IMR-90 (cell line): ENCODE measurements around the gene TTI1. TPM values are rescaled to one million over a fixed set of nuclear protein-coding genes. Genes with fewer than 3 reads are reported as not detected.

Experiments used
- ATAC-seq: fragments of 200-7000 bp; cut with Tn5 transposase; 2 replicates; pipeline ENCODE4 v1.9.1; 2020; ENCODE audit warnings: low read depth, mild to moderate bottlenecking, moderate library complexity
- BruUV-seq: library from RNA; stranded (reverse); fragments of 400-500 nt; replicated peaks from 2 replicates; lab custom pipeline; 2021; lab: Mats Ljungman, UMichigan
- CTCF ChIA-PET: fragments of 300-600 bp; formaldehyde crosslinking; extraction: SDS; loops from one replicate; lab custom pipeline; 2021; ENCODE audit warnings: antibody characterized with exemption; lab: Yijun Ruan, JAX
- POLR2A ChIA-PET: fragments of 300-600 bp; sonication (Branson Sonifier 250); formaldehyde crosslinking; loops from one replicate; lab custom pipeline; 2022; ENCODE audit warnings: antibody characterized with exemption; ENCODE audit not compliant: unreplicated experiment; lab: Charles Lee
- DNase-seq: peaks from one replicate; pipeline ENCODE4 v3.0.0; 2013
- H2AFZ ChIP-seq: replicated peaks from 2 replicates; pipeline ENCODE3; 2013; ENCODE audit warnings: low read length, mild to moderate bottlenecking; ENCODE audit not compliant: poor library complexity
- H2AK5ac ChIP-seq: 2 replicates; pipeline ENCODE4 v1.6.1; 2013; ENCODE audit warnings: low read depth, low read length, inconsistent platforms
- H2AK9ac ChIP-seq: replicated peaks from 2 replicates; pipeline ENCODE3; 2013; ENCODE audit warnings: mild to moderate bottlenecking, low read depth, low read length, moderate library complexity; ENCODE audit not compliant: poor library complexity
- H2BK120ac ChIP-seq: 2 replicates; pipeline ENCODE4 v1.6.1; 2013; ENCODE audit warnings: low read depth, low read length, inconsistent platforms
- H2BK15ac ChIP-seq: 3 replicates; pipeline ENCODE4 v1.6.1; 2013; ENCODE audit warnings: low read depth, low read length, inconsistent platforms
- H2BK20ac ChIP-seq: 2 replicates; pipeline ENCODE4 v1.6.1; 2013; ENCODE audit warnings: low read depth, mild to moderate bottlenecking, inconsistent platforms, low read length, moderate library complexity
- H2BK5ac ChIP-seq: 2 replicates; pipeline ENCODE4 v1.6.1; 2013; ENCODE audit warnings: mild to moderate bottlenecking, low read depth, low read length, inconsistent platforms; ENCODE audit not compliant: poor library complexity, severe bottlenecking
- H3K14ac ChIP-seq: replicated peaks from 2 replicates; pipeline ENCODE4 v1.6.1; 2013; ENCODE audit warnings: low read depth, low read length, inconsistent platforms
- H3K18ac ChIP-seq: 2 replicates; pipeline ENCODE4 v1.6.1; 2013; ENCODE audit warnings: low read depth, low read length, control low read depth
- H3K23ac ChIP-seq: 2 replicates; pipeline ENCODE4 v1.6.1; 2013; ENCODE audit warnings: low read depth, low read length, inconsistent platforms
- H3K27ac ChIP-seq: 2 replicates; pipeline ENCODE4 v1.5.1; 2013; ENCODE audit warnings: mild to moderate bottlenecking, control low read depth, low read length; ENCODE audit not compliant: insufficient read depth
- H3K27me3 ChIP-seq: 2 replicates; pipeline ENCODE4 v1.6.1; 2013; ENCODE audit warnings: low read length; ENCODE audit not compliant: control insufficient read depth, insufficient read depth
- H3K36me3 ChIP-seq: 2 replicates; pipeline ENCODE4 v1.6.1; 2013; ENCODE audit warnings: low read length, mixed read lengths; ENCODE audit not compliant: control insufficient read depth, insufficient read depth
- H3K4ac ChIP-seq: 2 replicates; pipeline ENCODE4 v1.6.1; 2013; ENCODE audit warnings: low read depth, low read length, inconsistent platforms
- H3K4me1 ChIP-seq: 2 replicates; pipeline ENCODE4 v1.6.1; 2013; ENCODE audit warnings: low read length, mixed read lengths; ENCODE audit not compliant: control insufficient read depth, insufficient read depth
- H3K4me2 ChIP-seq: 2 replicates; pipeline ENCODE4 v1.6.1; 2013; ENCODE audit warnings: low read depth, mild to moderate bottlenecking, control low read depth, low read length, moderate library complexity
- H3K4me3 ChIP-seq: 2 replicates; pipeline ENCODE4 v1.5.1; 2013; ENCODE audit warnings: low read depth, mild to moderate bottlenecking, control low read depth, low read length, moderate library complexity; ENCODE audit not compliant: insufficient read depth
- H3K56ac ChIP-seq: 2 replicates; pipeline ENCODE4 v1.6.1; 2013; ENCODE audit warnings: low read length, inconsistent platforms; ENCODE audit not compliant: insufficient read depth; ENCODE audit errors: extremely low read depth
- H3K79me1 ChIP-seq, 2 experiments: 2 replicates each; pipeline ENCODE4 v1.6.1; 2013; ENCODE audit warnings: low read length in 2 of 2, inconsistent platforms in 1 of 2, low read depth in 1 of 2
- H3K9ac ChIP-seq: 2 replicates; pipeline ENCODE4 v1.6.1; 2013; ENCODE audit warnings: low read depth, low read length, control low read depth
- H3K9me1 ChIP-seq: 2 replicates; pipeline ENCODE4 v1.6.1; 2013; ENCODE audit warnings: low read length, inconsistent platforms; ENCODE audit not compliant: insufficient read depth
- H3K9me3 ChIP-seq: 2 replicates; pipeline ENCODE4 v1.6.1; 2013; ENCODE audit warnings: low read length; ENCODE audit not compliant: control insufficient read depth, insufficient read depth
- H4K20me1 ChIP-seq: 2 replicates; pipeline ENCODE4 v1.6.1; 2013; ENCODE audit warnings: low read length, inconsistent platforms; ENCODE audit not compliant: insufficient read depth
- H4K5ac ChIP-seq: 2 replicates; pipeline ENCODE4 v1.6.1; 2013; ENCODE audit warnings: mild to moderate bottlenecking, low read depth, low read length, control low read depth
- H4K8ac ChIP-seq, 2 experiments: 2 replicates each; pipeline ENCODE4 v1.6.1; 2013; ENCODE audit warnings: low read depth in 2 of 2, low read length in 2 of 2, control low read depth in 1 of 2, inconsistent platforms in 1 of 2
- H4K91ac ChIP-seq: 2 replicates; pipeline ENCODE4 v1.6.1; 2013; ENCODE audit warnings: low read depth, low read length, inconsistent platforms; ENCODE audit not compliant: insufficient read depth
- BHLHE40 ChIP-seq: fragments of 150-350 bp; IDR thresholded peaks from 2 replicates; pipeline ENCODE4 v1.6.1; 2016; ENCODE audit warnings: mild to moderate bottlenecking, low read depth, low read length
- CEBPB ChIP-seq: IDR thresholded peaks from 2 replicates; pipeline ENCODE4 v1.6.1; 2012; ENCODE audit warnings: low read depth, low read length, improper control_type of control experiment
- CHD1 ChIP-seq: IDR thresholded peaks from 2 replicates; pipeline ENCODE4 v1.6.1; 2012; ENCODE audit warnings: low read depth, low read length, improper control_type of control experiment
- FOS ChIP-seq: fragments of 150-350 bp; IDR thresholded peaks from 2 replicates; pipeline ENCODE4 v1.6.1; 2016; ENCODE audit warnings: low read depth, low read length
- MAFK ChIP-seq: IDR thresholded peaks from 2 replicates; pipeline ENCODE4 v1.6.1; 2012; ENCODE audit warnings: low read depth, low read length, improper control_type of control experiment
- MAZ ChIP-seq: IDR thresholded peaks from 2 replicates; pipeline ENCODE4 v1.6.1; 2012; ENCODE audit warnings: low read depth, mild to moderate bottlenecking, low read length, improper control_type of control experiment, moderate library complexity, borderline replicate concordance
- MXI1 ChIP-seq: IDR thresholded peaks from 2 replicates; pipeline ENCODE4 v1.6.1; 2012; ENCODE audit warnings: low read depth, mild to moderate bottlenecking, low read length, moderate library complexity, borderline replicate concordance
- RAD21 ChIP-seq: IDR thresholded peaks from 2 replicates; pipeline ENCODE4 v1.6.1; 2012; ENCODE audit warnings: low read length, improper control_type of control experiment
- RFX5 ChIP-seq: IDR thresholded peaks from 2 replicates; pipeline ENCODE4 v1.8.0; 2012; ENCODE audit warnings: low read depth, mild to moderate bottlenecking, low read length, moderate library complexity
- WGBS, 2 experiments: methylation state at CpG; one replicate each; pipeline versions ENCODE4 v1.1.5 to v1.1.7; 2013; ENCODE audit warnings: missing lambda C conversion rate in 2 of 2; ENCODE audit not compliant: insufficient read length in 1 of 2; ENCODE audit errors: extremely low coverage in 2 of 2; 5-methylcytosine and 5-hydroxymethylcytosine counted together
- dilution Hi-C: fragments of 300-500 bp; cut with HindIII; formaldehyde crosslinking; loops from one replicate; pipeline ENCODE4 v1.14.3; 2018; ENCODE audit warnings: low sequenced_read_pairs; ENCODE audit not compliant: unreplicated experiment
- in situ Hi-C: fragments of 300-500 bp; cut with MboI; formaldehyde crosslinking; loops from 3 replicates; pipeline ENCODE4 v1.14.3; 2019; ENCODE audit warnings: low sequenced_read_pairs, inconsistent platforms, mixed read lengths
- intact Hi-C: fragments of 100-400 bp; cut with micrococcal nuclease; formaldehyde crosslinking; loops from 2 replicates; pipeline ENCODE4 v1.10.0; 2022
- polyA plus RNA-seq, 3 experiments: library from polyadenylated mRNA; depleted of rRNA; stranded (reverse); fragments of >200 nt; gene quantifications; 2 replicates each; pipeline ENCODE4 v1.2.3, GENCODE V29; 2012; ENCODE audit warnings: low replicate concordance in 1 of 3
- total RNA-seq: library from RNA; depleted of rRNA; stranded (reverse); fragments of >200 nt; gene quantifications from 2 replicates; pipeline ENCODE4 v1.2.3, GENCODE V29; 2012
- TF ChIP-seq, protein P1 (sequence below): conservative IDR thresholded peaks from 2 replicates; pipeline ENCODE4 v1.5.1; 2012; ENCODE audit warnings: mild to moderate bottlenecking, low read depth, low read length, improper control_type of control experiment
- TF ChIP-seq, protein P2 (sequence below): fragments of 150-350 bp; IDR thresholded peaks from 2 replicates; pipeline ENCODE4 v1.6.1; 2017; ENCODE audit warnings: mild to moderate bottlenecking, antibody characterized with exemption, low read length, low read depth
- TF ChIP-seq, protein P3 (sequence below): fragments of 150-350 bp; IDR thresholded peaks from 2 replicates; pipeline ENCODE4 v1.6.1; 2016; ENCODE audit warnings: low read depth, mild to moderate bottlenecking, low read length, moderate library complexity, borderline replicate concordance

Gene TTI1
- total and polyA plus RNA-seq, 2 of the 4 experiments (the other 2 are of a cell fraction): 12.5 to 17.6 TPM

DNA sequence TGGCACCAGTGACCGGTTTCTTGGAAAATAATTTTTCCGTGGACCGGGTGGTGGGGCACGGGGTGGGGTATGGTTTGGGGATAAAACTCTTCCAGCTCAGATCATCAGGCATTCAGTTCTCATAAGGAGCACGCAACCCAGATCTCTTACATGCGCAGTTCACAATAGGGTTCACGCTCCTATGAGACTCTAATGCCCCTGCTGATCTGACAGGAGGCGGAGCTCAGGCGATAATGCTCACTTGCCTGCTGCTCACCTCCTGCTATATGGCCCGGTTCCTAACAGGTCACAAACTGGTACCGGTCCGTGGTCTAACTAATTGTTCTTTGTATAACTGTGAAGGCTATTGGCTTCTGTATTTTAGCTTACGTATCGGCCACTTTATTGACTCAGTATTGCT is 78.6 kb downstream of the TTI1 start:
- Histone ChIP-seq H2AK9ac (no peak overlapping the region), H3K23ac (no peak overlapping the region), H4K8ac (no peak overlapping the region), H3K27me3 (peaks cover 19% of the 10 kb centered on the region), H3K4ac (no peak overlapping the region), H4K5ac (no peak overlapping the region), H4K20me1 (no peaks in the 10 kb centered on the region), H2AK5ac (no peak overlapping the region), H2BK15ac (no peak overlapping the region), H2BK120ac (no peak overlapping the region), H3K9me3 (no peaks in the 10 kb centered on the region), H3K79me1 (no peaks in the 10 kb centered on the region), H3K56ac (no peak overlapping the region), H3K27ac (no peak overlapping the region), H3K36me3 (no peaks in the 10 kb centered on the region), H3K9me1 (no peaks in the 10 kb centered on the region), H3K9ac (no peak overlapping the region), H2BK20ac (no peak overlapping the region), H4K91ac (no peak overlapping the region), H3K14ac (no peak overlapping the region), H3K4me1 (peaks cover 9% of the 10 kb centered on the region; the same call in 1 of the 2 replicates), H3K4me2 (no peak overlapping the region), H3K18ac (no peak overlapping the region; the same call in 1 of the 2 replicates), H2AFZ (no peak overlapping the region), H3K4me3 (no peak overlapping the region), H2BK5ac (no peak overlapping the region)
- no CpG with 5 or more reads among the region's 14 CpGs for WGBS, 2 experiments
- intact Hi-C loops (no loop called here), in situ Hi-C loops (no loop called here), dilution Hi-C loops (no loop called here)
- TF ChIP-seq CEBPB (no peak), MAZ (no peak), BHLHE40 (no peak), RFX5 (no peak), MAFK (no peak), CHD1 (no peak), FOS (no peak), RAD21 (no peak), MXI1 (no peak)
- TF ChIP-seq, protein P1, sequence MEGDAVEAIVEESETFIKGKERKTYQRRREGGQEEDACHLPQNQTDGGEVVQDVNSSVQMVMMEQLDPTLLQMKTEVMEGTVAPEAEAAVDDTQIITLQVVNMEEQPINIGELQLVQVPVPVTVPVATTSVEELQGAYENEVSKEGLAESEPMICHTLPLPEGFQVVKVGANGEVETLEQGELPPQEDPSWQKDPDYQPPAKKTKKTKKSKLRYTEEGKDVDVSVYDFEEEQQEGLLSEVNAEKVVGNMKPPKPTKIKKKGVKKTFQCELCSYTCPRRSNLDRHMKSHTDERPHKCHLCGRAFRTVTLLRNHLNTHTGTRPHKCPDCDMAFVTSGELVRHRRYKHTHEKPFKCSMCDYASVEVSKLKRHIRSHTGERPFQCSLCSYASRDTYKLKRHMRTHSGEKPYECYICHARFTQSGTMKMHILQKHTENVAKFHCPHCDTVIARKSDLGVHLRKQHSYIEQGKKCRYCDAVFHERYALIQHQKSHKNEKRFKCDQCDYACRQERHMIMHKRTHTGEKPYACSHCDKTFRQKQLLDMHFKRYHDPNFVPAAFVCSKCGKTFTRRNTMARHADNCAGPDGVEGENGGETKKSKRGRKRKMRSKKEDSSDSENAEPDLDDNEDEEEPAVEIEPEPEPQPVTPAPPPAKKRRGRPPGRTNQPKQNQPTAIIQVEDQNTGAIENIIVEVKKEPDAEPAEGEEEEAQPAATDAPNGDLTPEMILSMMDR: no peak
- TF ChIP-seq, protein P2, sequence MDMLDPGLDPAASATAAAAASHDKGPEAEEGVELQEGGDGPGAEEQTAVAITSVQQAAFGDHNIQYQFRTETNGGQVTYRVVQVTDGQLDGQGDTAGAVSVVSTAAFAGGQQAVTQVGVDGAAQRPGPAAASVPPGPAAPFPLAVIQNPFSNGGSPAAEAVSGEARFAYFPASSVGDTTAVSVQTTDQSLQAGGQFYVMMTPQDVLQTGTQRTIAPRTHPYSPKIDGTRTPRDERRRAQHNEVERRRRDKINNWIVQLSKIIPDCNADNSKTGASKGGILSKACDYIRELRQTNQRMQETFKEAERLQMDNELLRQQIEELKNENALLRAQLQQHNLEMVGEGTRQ: no peak
- TF ChIP-seq, protein P3, sequence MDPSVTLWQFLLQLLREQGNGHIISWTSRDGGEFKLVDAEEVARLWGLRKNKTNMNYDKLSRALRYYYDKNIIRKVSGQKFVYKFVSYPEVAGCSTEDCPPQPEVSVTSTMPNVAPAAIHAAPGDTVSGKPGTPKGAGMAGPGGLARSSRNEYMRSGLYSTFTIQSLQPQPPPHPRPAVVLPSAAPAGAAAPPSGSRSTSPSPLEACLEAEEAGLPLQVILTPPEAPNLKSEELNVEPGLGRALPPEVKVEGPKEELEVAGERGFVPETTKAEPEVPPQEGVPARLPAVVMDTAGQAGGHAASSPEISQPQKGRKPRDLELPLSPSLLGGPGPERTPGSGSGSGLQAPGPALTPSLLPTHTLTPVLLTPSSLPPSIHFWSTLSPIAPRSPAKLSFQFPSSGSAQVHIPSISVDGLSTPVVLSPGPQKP: no peak
- POLR2A ChIA-PET: no interaction called here
- DNase-seq (no peak), ATAC-seq (no peak)
- BruUV-seq: no TSS peak
- CTCF ChIA-PET: no interaction called here
